HG03460 (cell line): ENCODE data around the gene SIDT2.
A peak's percentile ranks its signal among the peaks of the same experiment; 100 is the strongest.
"Not testable (repeated sequence)": the region's sequence is repeated elsewhere in the genome, so short reads cannot be mapped to it uniquely, and the experiment has no call there.

Experiments
- ATAC-seq: cut with Tn5 transposase; IDR thresholded peaks from one replicate; pipeline ENCODE4 v1.9.1; 2021; ENCODE audit not compliant: unreplicated experiment

The SIDT2 gene

DNA sequence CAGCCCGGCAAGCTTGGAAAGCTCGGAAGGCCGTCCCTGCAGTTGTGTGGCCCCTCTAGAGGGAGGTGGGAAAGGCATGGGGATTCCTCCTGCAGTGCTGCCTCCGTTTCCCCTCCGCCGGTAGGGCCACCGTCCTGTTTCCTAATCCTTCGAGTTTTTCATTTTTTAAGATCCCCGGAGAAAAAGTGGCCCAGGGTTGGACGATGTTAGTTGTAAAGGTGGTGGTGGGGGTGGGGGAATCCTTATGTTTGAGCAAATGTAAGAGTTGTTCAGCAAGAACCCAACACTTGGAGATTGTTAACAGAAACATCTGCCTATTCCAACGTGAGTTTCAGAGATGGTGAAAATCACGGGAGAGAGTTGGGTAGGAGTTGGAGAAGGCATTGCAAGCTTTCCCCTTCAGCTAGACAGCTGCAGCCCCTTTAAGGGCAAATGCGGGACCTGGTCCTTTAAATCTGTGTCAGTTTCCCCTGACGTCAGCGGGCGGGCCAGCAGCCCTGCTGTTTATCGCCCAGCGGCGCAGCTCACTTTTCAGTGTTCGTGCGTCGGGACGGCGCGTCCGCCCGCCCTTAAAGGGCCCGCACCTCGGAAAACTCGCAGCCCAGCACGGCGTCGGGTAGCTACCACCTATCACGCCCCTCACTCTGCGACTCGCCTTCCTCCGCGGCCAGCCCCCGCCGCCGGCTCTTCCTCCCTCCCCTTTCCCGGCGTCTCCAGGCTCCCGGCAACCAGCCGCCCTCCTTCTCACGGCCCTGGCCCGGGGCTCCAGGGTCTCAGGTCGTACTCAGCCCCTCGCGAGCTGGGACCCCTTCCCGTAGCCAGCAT, at the start of gene SIDT2:
SIDT2 (plus strand) TSS at position 534 of the 825 bp plus-strand sequence. CDS start 521 bp downstream, outside the sequence.
- ATAC-seq: peak; percentile 86

DNA sequence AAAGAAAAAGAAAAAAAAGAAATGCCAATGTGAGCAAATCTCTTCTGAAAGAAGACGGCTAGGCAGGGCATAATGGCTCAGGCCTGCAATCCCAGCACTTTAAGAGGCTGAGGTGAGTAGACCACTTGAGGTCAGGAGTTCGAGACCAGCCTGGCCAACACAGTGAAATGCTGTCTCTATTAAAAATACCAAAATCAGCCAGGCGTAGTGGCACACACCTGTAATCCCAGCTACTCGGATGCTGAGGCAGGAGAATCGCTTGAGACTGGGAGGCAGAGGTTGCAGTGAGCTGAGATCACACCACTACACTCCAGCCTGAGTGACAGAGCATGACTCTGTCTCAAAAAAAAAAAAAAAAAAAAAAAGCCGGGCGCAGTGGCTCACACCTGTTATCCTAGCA, 48.1 kb upstream of the SIDT2 start:
- not testable (repeated sequence) for ATAC-seq

DNA sequence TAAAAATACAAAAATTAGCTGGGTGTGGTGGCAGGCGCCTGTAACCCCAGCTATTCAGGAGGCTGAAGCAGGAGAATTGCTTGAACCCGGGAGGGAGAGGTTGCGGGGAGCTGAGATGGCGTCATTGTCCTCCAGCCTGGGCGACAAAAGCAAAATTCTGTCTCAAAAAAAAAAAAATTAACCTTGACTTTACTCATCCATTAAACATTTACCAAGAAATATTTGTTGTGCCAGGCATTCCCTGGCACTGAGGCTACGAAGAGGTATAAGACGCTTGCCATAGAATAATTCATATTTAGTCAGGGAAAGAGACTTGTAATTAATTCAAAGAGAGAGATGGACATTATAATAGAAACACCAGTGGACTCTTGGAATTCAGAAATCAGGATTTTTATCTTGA, 47.7 kb upstream of the SIDT2 start:
- ATAC-seq: no peak

- no peak for ATAC-seq
Measured at GRCh38 chr11:117134431-117134830, 44.1 kb upstream of the SIDT2 start.

- not testable (repeated sequence) for ATAC-seq
Measured at GRCh38 chr11:117134979-117135378, 43.6 kb upstream of the SIDT2 start.

DNA sequence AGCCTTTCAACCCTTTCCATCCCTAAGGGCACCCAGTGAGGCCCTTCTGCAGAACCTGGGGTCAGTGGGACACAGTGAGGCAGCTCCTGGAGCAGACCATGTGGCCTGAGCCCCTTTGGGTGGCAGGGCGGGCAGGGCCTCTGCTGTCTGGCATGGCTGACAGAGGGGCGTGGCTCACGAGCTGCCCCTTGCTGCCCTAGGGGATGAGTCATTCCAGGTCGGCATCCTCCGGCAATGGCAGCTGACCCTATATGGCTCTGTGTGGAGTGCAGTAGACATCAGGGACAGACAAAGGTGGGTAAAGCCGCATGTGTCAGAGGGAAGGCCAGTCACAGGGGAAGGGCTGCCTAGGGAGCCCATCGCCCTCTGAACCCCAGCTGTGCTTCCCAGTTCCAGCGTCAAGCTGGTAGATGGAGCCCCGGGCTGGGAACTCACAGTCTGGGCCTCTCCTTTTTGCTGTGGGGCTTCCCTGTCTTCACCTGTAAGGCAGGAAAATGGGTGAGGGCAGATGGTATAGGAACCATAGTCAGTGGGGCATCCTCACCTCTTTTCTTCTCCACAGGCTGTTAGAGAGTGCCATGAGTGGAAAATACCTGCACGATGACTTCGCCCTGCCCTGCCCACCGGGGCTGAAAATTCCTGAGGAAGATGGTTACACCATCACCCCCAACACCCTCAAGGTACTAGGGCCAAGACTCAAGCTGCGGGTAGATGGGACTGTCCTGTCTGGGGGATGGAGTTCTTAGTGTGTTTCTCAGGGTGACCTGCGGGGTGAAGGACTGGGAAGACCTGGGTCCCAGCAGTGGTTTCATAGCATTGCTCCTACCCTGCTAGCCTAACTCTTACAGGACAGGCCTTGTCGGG, 41.1 kb upstream of the SIDT2 start:
- ATAC-seq: not testable (repeated sequence)

- ATAC-seq: peak; percentile 25
Measured at GRCh38 chr11:117143390-117143789, 35.2 kb upstream of the SIDT2 start.

GRCh38 chr11:117143871-117144476, 34.6 kb upstream of the SIDT2 start, which contains the start of gene PAFAH1B2:
Gene PAFAH1B2 (plus strand): TSS chr11:117144287. CDS start chr11:117152448, 8,161 bp downstream.
- peak; percentile 94 for ATAC-seq

- ATAC-seq: peak; percentile 43
Measured at GRCh38 chr11:117144477-117145392, 33.8 kb upstream of the SIDT2 start.

- ATAC-seq: no peak
Measured at GRCh38 chr11:117145393-117145761, 33.2 kb upstream of the SIDT2 start.

- no peak for ATAC-seq
Measured at GRCh38 chr11:117146521-117146920, 32.0 kb upstream of the SIDT2 start.

DNA sequence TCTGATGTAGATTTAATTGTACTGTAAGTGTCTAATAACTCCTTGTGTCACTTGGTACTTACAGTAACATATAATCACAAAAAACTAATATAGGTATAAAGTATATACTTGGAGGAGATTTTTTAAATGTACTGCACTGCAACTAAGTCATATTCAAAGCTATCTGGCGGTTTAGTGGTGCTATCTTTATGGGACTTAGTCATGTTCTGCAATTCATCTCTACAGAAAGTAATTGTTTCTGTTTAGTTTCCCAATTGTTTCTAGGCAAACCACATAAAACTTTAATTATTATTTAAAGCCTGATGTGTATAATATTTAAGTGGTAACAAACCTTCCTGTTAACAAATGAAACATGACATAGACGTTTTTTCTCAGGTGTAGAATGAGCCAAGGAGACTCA, 26.5 kb upstream of the SIDT2 start:
- ATAC-seq: no peak

GRCh38 chr11:117154468-117154867, 24.1 kb upstream of the SIDT2 start:
- no peak for ATAC-seq

- ATAC-seq: no peak
Measured at GRCh38 chr11:117157507-117157906, 21.0 kb upstream of the SIDT2 start.

DNA sequence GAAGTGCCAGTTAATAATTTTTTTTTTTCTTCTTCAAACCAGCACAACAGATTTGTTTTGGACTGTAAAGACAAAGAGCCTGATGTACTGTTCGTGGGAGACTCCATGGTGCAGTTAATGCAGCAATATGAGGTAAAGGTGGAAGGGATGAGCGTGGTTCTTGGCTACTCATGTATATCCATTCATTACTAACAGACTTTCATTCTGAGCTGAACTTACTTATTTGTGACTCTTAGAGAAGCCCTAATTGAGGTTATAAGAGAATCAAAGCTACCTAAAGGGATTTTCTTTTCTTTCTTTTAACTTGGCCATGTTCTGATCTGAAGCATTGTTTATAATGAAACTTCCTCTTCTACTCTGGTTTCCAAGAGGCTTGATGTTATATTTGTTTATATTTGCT, 18.7 kb upstream of the SIDT2 start:
- no peak for ATAC-seq

- ATAC-seq: no peak
Measured at GRCh38 chr11:117160826-117161225, 17.7 kb upstream of the SIDT2 start.

GRCh38 chr11:117166491-117166890, 12.1 kb upstream of the SIDT2 start:
- no peak for ATAC-seq

DNA sequence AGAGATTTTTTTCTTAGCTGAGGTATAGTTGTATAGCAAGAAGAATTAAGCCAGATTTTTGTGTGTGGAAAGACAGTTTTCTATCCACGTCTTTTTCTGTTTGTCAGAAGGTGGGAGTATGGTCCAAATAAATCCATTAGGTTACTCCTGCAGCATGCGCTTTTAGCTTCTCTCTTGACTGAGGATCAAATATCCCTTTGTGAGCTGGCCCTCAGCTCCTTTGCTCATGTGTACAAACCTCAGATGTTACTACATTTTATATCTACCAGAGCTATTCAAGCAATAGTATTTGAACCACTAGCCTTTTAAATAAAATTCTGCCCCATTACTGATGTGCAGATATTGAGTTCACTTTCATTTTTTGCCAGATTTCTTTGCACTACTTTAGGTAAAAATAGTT, 8.8 kb upstream of the SIDT2 start:
- ATAC-seq: no peak

DNA sequence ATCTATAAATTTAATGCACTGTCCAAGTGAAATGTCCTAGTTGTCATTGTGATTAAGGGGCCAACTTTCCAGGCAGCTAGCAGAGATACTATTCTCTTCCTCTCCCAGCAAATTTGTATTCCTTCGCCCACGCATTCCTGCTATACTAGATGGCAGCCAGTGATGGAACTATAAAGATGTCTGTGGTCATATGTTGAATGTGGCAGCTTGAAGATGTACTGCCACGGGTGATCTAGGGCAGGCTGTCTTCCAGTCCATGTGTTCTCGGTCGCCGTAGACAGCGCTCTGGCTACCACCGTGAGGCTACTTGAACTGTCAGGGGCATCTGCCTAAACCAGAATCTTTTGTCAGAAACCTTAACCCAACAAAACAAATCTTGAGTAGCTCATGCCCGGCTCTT, 8.3 kb upstream of the SIDT2 start:
- no peak for ATAC-seq

DNA sequence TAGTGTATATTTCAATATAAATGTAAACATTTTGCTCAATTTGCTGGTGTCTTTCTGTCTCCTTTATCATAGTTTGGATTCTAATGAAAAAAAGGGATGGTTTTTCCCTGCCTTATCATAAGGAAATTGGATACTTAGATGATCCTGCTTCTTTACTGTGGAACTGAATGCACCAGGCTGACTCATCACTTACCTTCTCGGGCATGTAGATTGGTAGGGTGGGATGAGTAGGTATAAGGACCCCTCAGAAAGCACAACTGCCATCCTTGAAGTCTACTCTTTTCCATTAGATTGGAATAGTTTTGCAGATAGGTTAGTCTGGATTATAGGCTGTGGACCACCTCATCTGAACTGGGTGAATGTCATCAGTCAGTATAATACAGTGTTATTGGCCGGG, 7.5 kb upstream of the SIDT2 start:
- ATAC-seq: no peak
